ENCODE data around the gene AKAP13.

AKAP13 gene

GRCh38 chr15:85748729-85749128, 368.3 kb downstream of the AKAP13 start:
- DNase-seq = no peak

GRCh38 chr15:85749261-85750151, 369.1 kb downstream of the AKAP13 start:
- no peak for DNase-seq

- no peak for DNase-seq
Measured at GRCh38 chr15:85750319-85751290, 370.2 kb downstream of the AKAP13 start.

- no peak for DNase-seq
Measured at GRCh38 chr15:85751291-85752123, 371.1 kb downstream of the AKAP13 start.

- DNase-seq = no peak
Measured at GRCh38 chr15:85752124-85752475, 371.7 kb downstream of the AKAP13 start.

GRCh38 chr15:85752491-85752961, 372.1 kb downstream of the AKAP13 start:
- no peak for DNase-seq

- DNase-seq = no peak
Measured at GRCh38 chr15:85753261-85753660, 372.9 kb downstream of the AKAP13 start.

GRCh38 chr15:85753791-85754452, 373.5 kb downstream of the AKAP13 start:
- DNase-seq = no peak

- DNase-seq = no peak
Measured at GRCh38 chr15:85754989-85755388, 374.6 kb downstream of the AKAP13 start.

- DNase-seq = no peak
Measured at GRCh38 chr15:85755471-85755870, 375.1 kb downstream of the AKAP13 start.

GRCh38 chr15:85755942-85756341, 375.5 kb downstream of the AKAP13 start:
- DNase-seq = no peak

GRCh38 chr15:85756411-85757072, 376.1 kb downstream of the AKAP13 start:
- DNase-seq = no peak

- DNase-seq = no peak
Measured at GRCh38 chr15:85757073-85757938, 376.9 kb downstream of the AKAP13 start.

- DNase-seq = no peak
Measured at GRCh38 chr15:85757939-85758654, 377.7 kb downstream of the AKAP13 start.

GRCh38 chr15:85758655-85758978, 378.2 kb downstream of the AKAP13 start:
- no peak for DNase-seq

- no peak for DNase-seq
Measured at GRCh38 chr15:85759376-85759775, 379.0 kb downstream of the AKAP13 start.

GRCh38 chr15:85760049-85760448, 379.6 kb downstream of the AKAP13 start:
- DNase-seq = no peak

GRCh38 chr15:85760531-85761371, 380.3 kb downstream of the AKAP13 start:
- DNase-seq = no peak

GRCh38 chr15:85761635-85762034, 381.2 kb downstream of the AKAP13 start:
- DNase-seq = no peak

Measured in HCEC 1CT (cell line).